ENCODE measurements around the gene LAMB2.

- peak in 1 of 3 donors; percentile 83 for TF ChIP-seq CTCF (IDR thresholded peaks at IDR 0.05)
- TF ChIP-seq POLR2A (IDR thresholded peaks at IDR 0.05) = no peak
Measured at GRCh38 chr3:49171119-49171774, 38.4 kb upstream of the LAMB2 start, which contains the start of gene KLHDC8B.

Data from lower leg skin (tissue), 3 donors.